ENCODE results near the gene CCNQ.

DNA sequence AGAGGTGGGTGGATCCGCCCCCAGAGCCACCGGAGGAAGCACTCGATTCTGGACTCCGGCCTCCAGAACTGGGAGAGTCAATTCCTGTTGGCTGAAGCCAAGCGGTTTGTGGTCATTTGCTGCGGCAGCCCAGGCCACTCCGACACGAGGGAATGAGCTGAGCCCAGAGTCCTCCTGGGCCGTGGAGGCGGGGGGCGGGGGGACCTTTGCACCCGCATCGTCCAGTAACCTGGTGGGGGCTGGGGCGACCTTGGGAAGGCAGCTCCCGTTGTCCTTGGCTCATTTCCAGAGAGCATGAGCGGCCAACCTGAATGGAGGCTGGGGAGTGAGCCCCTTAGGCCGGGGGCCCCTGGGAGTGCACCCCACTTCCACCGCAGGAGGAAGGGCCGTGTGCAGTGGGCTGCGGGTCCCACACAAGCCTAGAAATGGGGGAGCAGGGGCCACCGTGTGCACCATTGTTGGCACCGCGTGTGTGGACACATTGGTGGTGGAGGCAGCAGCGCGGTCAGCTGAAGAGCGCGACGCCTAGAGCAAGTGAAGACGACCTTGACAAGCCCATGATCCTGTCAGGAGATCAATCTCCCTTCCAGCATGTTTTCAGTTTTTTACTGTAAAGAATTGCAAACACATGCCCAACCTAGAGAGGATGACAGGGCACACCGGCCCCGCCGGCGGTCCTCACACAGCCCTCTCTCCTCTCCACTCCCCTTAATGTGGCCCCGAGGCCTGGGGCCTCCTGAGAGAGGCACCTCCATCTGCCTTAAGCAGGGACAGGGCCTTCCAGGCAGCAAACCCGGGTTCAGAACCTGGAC is 28.1 kb upstream of the CCNQ start:
- TF ChIP-seq, protein P1, sequence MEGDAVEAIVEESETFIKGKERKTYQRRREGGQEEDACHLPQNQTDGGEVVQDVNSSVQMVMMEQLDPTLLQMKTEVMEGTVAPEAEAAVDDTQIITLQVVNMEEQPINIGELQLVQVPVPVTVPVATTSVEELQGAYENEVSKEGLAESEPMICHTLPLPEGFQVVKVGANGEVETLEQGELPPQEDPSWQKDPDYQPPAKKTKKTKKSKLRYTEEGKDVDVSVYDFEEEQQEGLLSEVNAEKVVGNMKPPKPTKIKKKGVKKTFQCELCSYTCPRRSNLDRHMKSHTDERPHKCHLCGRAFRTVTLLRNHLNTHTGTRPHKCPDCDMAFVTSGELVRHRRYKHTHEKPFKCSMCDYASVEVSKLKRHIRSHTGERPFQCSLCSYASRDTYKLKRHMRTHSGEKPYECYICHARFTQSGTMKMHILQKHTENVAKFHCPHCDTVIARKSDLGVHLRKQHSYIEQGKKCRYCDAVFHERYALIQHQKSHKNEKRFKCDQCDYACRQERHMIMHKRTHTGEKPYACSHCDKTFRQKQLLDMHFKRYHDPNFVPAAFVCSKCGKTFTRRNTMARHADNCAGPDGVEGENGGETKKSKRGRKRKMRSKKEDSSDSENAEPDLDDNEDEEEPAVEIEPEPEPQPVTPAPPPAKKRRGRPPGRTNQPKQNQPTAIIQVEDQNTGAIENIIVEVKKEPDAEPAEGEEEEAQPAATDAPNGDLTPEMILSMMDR (IDR thresholded peaks at IDR 0.05): no peak
- TF ChIP-seq EZH2 (IDR thresholded peaks at IDR 0.05; ENCODE audit: borderline replicate concordance, insufficient read depth, low read depth, low read length, poor library complexity, severe bottlenecking): no peak
